ENCODE results near the gene TM7SF2. TPM values are rescaled to one million over a fixed set of nuclear protein-coding genes. Genes with fewer than 3 reads are reported as not detected.

Gene TM7SF2
- 10 to 100 TPM; 29.4 to 59.5 (median 42.3) TPM for total RNA-seq

- in situ Hi-C loops (cut with MboI; ENCODE audit: low pct_ligation_motif_present in 1 of 4, low pct_unique_long_range_greater_than_20kb in 1 of 4, low sequenced_read_pairs in 3 of 4) (no loop called here), intact Hi-C loops (cut with DNase I; ENCODE audit: low total_unique reads) (loop anchor here (5.0 kb wide), 1 partner anchor 100 kb away; the partner anchor contains the start of gene ARL2)
- Histone ChIP-seq H3K36me3 (peaks cover 0 to 11% (median 3%) of the 10 kb centered on the region in 4 donors), H3K27ac (peak within 1 kb of the TSS; percentile 76 to 85 (median 80)), H3K4me1 (peaks cover 20 to 46% (median 32%) of the 10 kb centered on the region in 4 donors), H3K27me3 (no peaks in the 10 kb centered on the region), H3K4me3 (peak within 1 kb of the TSS; percentile 37 to 57 (median 51)), H3K9me3 (no peaks in the 10 kb centered on the region)
- 0 to 1% methylated on average over 5 to 62 of the region's 64 CpGs for WGBS, 2 donors (ENCODE audit: low coverage in 1 of 2)
- TF ChIP-seq POLR2AphosphoS5 (IDR thresholded peaks at IDR 0.05) (peak; percentile 96 to 98 (median 97)), POLR2A (IDR thresholded peaks at IDR 0.05) (peak; percentile 91), EP300 (IDR thresholded peaks at IDR 0.05; ENCODE audit: low read depth) (no peak)
- peak; percentile 98 for DNase-seq
These were observed at the start of gene TM7SF2 for GRCh38 chr11:65111744-65112545. Gene TM7SF2, plus strand, starts transcription at chr11:65111872. Its CDS starts 144 bp downstream, at chr11:65112016.

GRCh38 chr11:65063532-65063931, 48.1 kb upstream of the TM7SF2 start:
- no peaks in the 10 kb centered on the region for H3K36me3 ChIP-seq
- WGBS, 2 donors (ENCODE audit: low coverage in 1 of 2): 74% methylated on average over 3 of the region's 3 CpGs; no CpG with 5 or more reads in 1 of the 2 donors
- no peak for DNase-seq
- no peak overlapping the region for H3K27ac ChIP-seq
- H3K4me3 ChIP-seq: no peak overlapping the region
- H3K27me3 ChIP-seq: no peaks in the 10 kb centered on the region
- in situ Hi-C loops (cut with MboI; ENCODE audit: low pct_ligation_motif_present in 1 of 4, low pct_unique_long_range_greater_than_20kb in 1 of 4, low sequenced_read_pairs in 3 of 4): no loop called here
- no peak for TF ChIP-seq POLR2A (IDR thresholded peaks at IDR 0.05)
- no peak for TF ChIP-seq EP300 (IDR thresholded peaks at IDR 0.05; ENCODE audit: low read depth)
- TF ChIP-seq POLR2AphosphoS5 (IDR thresholded peaks at IDR 0.05): no peak
- TF ChIP-seq CTCF (IDR thresholded peaks at IDR 0.05): no peak
- no peaks in the 10 kb centered on the region for H3K9me3 ChIP-seq
- peaks cover 0 to 4% (median 0%) of the 10 kb centered on the region in 4 donors for H3K4me1 ChIP-seq
- intact Hi-C loops (cut with DNase I; ENCODE audit: low total_unique reads): no loop called here

GRCh38 chr11:65064847-65065240, 46.8 kb upstream of the TM7SF2 start:
- 91 to 100% methylated on average over 1 to 4 of the region's 4 CpGs for WGBS, 2 donors (ENCODE audit: low coverage in 1 of 2)
- in situ Hi-C loops (cut with MboI; ENCODE audit: low pct_ligation_motif_present in 1 of 4, low pct_unique_long_range_greater_than_20kb in 1 of 4, low sequenced_read_pairs in 3 of 4) (no loop called here), intact Hi-C loops (cut with DNase I; ENCODE audit: low total_unique reads) (no loop called here)
- Histone ChIP-seq H3K27me3 (no peaks in the 10 kb centered on the region), H3K4me1 (peaks cover 0 to 4% (median 0%) of the 10 kb centered on the region in 4 donors), H3K27ac (no peak overlapping the region), H3K9me3 (no peaks in the 10 kb centered on the region), H3K4me3 (no peak overlapping the region), H3K36me3 (no peaks in the 10 kb centered on the region)
- TF ChIP-seq POLR2A (IDR thresholded peaks at IDR 0.05) (no peak), CTCF (IDR thresholded peaks at IDR 0.05) (no peak), EP300 (IDR thresholded peaks at IDR 0.05; ENCODE audit: low read depth) (no peak), POLR2AphosphoS5 (IDR thresholded peaks at IDR 0.05) (no peak)
- DNase-seq: no peak

- intact Hi-C loops (cut with DNase I; ENCODE audit: low total_unique reads) (no loop called here), in situ Hi-C loops (cut with MboI; ENCODE audit: low pct_ligation_motif_present in 1 of 4, low pct_unique_long_range_greater_than_20kb in 1 of 4, low sequenced_read_pairs in 3 of 4) (no loop called here)
- no peaks in the 10 kb centered on the region for H3K36me3 ChIP-seq
- no peaks in the 10 kb centered on the region for H3K27me3 ChIP-seq
- no peaks in the 10 kb centered on the region for H3K4me1 ChIP-seq
- H3K4me3 ChIP-seq: no peak overlapping the region
- TF ChIP-seq EP300 (IDR thresholded peaks at IDR 0.05; ENCODE audit: low read depth) (no peak), CTCF (IDR thresholded peaks at IDR 0.05) (no peak), POLR2AphosphoS5 (IDR thresholded peaks at IDR 0.05) (no peak), POLR2A (IDR thresholded peaks at IDR 0.05) (no peak)
- no peak for DNase-seq
- no peaks in the 10 kb centered on the region for H3K9me3 ChIP-seq
- no peak overlapping the region for H3K27ac ChIP-seq
- 82% methylated on average over 3 to 7 of the region's 7 CpGs for WGBS, 2 donors (ENCODE audit: low coverage in 1 of 2)
These were observed 45.8 kb upstream of the TM7SF2 start for GRCh38 chr11:65065851-65066250.
